ENCODE results near the gene SHPK.
"Not testable (repeated sequence)": the region's sequence is repeated elsewhere in the genome, so short reads cannot be mapped to it uniquely, and the experiment has no call there.

Gene SHPK

GRCh38 chr17:3571043-3571900 lies 64.8 kb downstream of the SHPK start:
- no peak overlapping the region for H3K4me3 ChIP-seq (replicated peaks; ENCODE audit: low read depth, low read length)
- no peaks in the 10 kb centered on the region for H3K27me3 ChIP-seq (replicated peaks; ENCODE audit: control insufficient read depth, insufficient read depth, low read length)
- H3K36me3 ChIP-seq (ENCODE audit: control insufficient read depth, insufficient read depth, low read length) = peaks cover 8% of the 10 kb centered on the region
- no peak for DNase-seq (ENCODE audit: extremely low read depth, insufficient read length)
- TF ChIP-seq CTCF (IDR thresholded peaks at IDR 0.05; ENCODE audit: insufficient read depth, low read length, poor library complexity, severe bottlenecking) = no peak

GRCh38 chr17:3569534-3570137 lies 66.4 kb downstream of the SHPK start:
- no peak for TF ChIP-seq CTCF (IDR thresholded peaks at IDR 0.05; ENCODE audit: insufficient read depth, low read length, poor library complexity, severe bottlenecking)
- Histone ChIP-seq H3K4me3 (replicated peaks; ENCODE audit: low read depth, low read length) (no peak overlapping the region), H3K27me3 (replicated peaks; ENCODE audit: control insufficient read depth, insufficient read depth, low read length) (no peaks in the 10 kb centered on the region), H3K36me3 (ENCODE audit: control insufficient read depth, insufficient read depth, low read length) (peaks cover 8% of the 10 kb centered on the region)
- DNase-seq (ENCODE audit: extremely low read depth, insufficient read length) = no peak

GRCh38 chr17:3566551-3566950 lies 69.5 kb downstream of the SHPK start:
- DNase-seq (ENCODE audit: extremely low read depth, insufficient read length) = no peak
- no peak for TF ChIP-seq CTCF (IDR thresholded peaks at IDR 0.05; ENCODE audit: insufficient read depth, low read length, poor library complexity, severe bottlenecking)
- no peak overlapping the region for H3K4me3 ChIP-seq (replicated peaks; ENCODE audit: low read depth, low read length)
- peaks cover 4% of the 10 kb centered on the region; the same call in 1 of the 2 replicates for H3K36me3 ChIP-seq (ENCODE audit: control insufficient read depth, insufficient read depth, low read length)
- no peaks in the 10 kb centered on the region for H3K27me3 ChIP-seq (replicated peaks; ENCODE audit: control insufficient read depth, insufficient read depth, low read length)

- DNase-seq (ENCODE audit: extremely low read depth, insufficient read length) = no peak
- no peak for TF ChIP-seq CTCF (IDR thresholded peaks at IDR 0.05; ENCODE audit: insufficient read depth, low read length, poor library complexity, severe bottlenecking)
- H3K4me3 ChIP-seq (replicated peaks; ENCODE audit: low read depth, low read length) = no peak overlapping the region
- no peaks in the 10 kb centered on the region for H3K27me3 ChIP-seq (replicated peaks; ENCODE audit: control insufficient read depth, insufficient read depth, low read length)
- no peaks in the 10 kb centered on the region for H3K36me3 ChIP-seq (ENCODE audit: control insufficient read depth, insufficient read depth, low read length)
Measured at GRCh38 chr17:3565143-3565542, 70.9 kb downstream of the SHPK start.

GRCh38 chr17:3564241-3564640 lies 71.8 kb downstream of the SHPK start:
- DNase-seq (ENCODE audit: extremely low read depth, insufficient read length); H3K36me3 ChIP-seq (ENCODE audit: control insufficient read depth, insufficient read depth, low read length); H3K27me3 ChIP-seq (replicated peaks; ENCODE audit: control insufficient read depth, insufficient read depth, low read length); H3K4me3 ChIP-seq (replicated peaks; ENCODE audit: low read depth, low read length): not testable (repeated sequence)

GRCh38 chr17:3559270-3559645 lies 76.8 kb downstream of the SHPK start:
- peak overlapping the region; percentile 41 for H3K4me3 ChIP-seq (replicated peaks; ENCODE audit: low read depth, low read length)
- DNase-seq (ENCODE audit: extremely low read depth, insufficient read length) = no peak
- TF ChIP-seq CTCF (IDR thresholded peaks at IDR 0.05; ENCODE audit: insufficient read depth, low read length, poor library complexity, severe bottlenecking) = no peak

More at GRCh38 chr17:3559270-3559645, 76.8 kb downstream of the SHPK start:
- H3K27me3 ChIP-seq (replicated peaks; ENCODE audit: control insufficient read depth, insufficient read depth, low read length) = no peaks in the 10 kb centered on the region
- H3K36me3 ChIP-seq (ENCODE audit: control insufficient read depth, insufficient read depth, low read length) = peaks cover under 1% of the 10 kb centered on the region; the same call in 1 of the 2 replicates
